HL-60 (cell line): ENCODE data around the gene ABCG4.

Experiments
- DNase-seq, 2 experiments: peaks; one replicate each; pipeline ENCODE4 v3.0.0-alpha.2; 2010 to 2020; ENCODE audit warnings: low read depth in 1 of 2, low spot score in 1 of 2
- H3K27ac ChIP-seq: fragments of 250-450 bp; sonication (Bioruptor Pico); replicated peaks from 2 replicates; pipeline ENCODE4 v1.5.1; 2020; ENCODE audit warnings: mild to moderate bottlenecking, moderate library complexity
- H3K27me3 ChIP-seq: fragments of 250-450 bp; sonication (Bioruptor Pico); 2 replicates; pipeline ENCODE4 v1.5.1; 2021; ENCODE audit warnings: mild to moderate bottlenecking, moderate library complexity; ENCODE audit not compliant: insufficient read depth, poor library complexity, severe bottlenecking
- H3K4me3 ChIP-seq: replicated peaks from 2 replicates; pipeline ENCODE4 v1.5.1; 2011; ENCODE audit warnings: mild to moderate bottlenecking, control low read depth, low read length; ENCODE audit not compliant: insufficient read depth
- GABPA ChIP-seq: IDR thresholded peaks from 2 replicates; pipeline ENCODE4 v1.6.1; 2012; ENCODE audit warnings: low read depth
- POLR2AphosphoS5 ChIP-seq: IDR thresholded peaks from 2 replicates; pipeline ENCODE4 v1.6.1; 2012; ENCODE audit warnings: low read depth
- SPI1 ChIP-seq: IDR thresholded peaks from 2 replicates; pipeline ENCODE4 v1.6.1; 2012; ENCODE audit warnings: low read depth, mild to moderate bottlenecking, borderline replicate concordance
- TF ChIP-seq, protein P1 (sequence below): IDR thresholded peaks from 2 replicates; pipeline ENCODE4 v1.6.1; 2012; ENCODE audit warnings: low read depth; ENCODE audit not compliant: insufficient replicate concordance
- TF ChIP-seq, protein P2 (sequence below): IDR thresholded peaks from one replicate; pipeline ENCODE4 v1.5.1; 2011; ENCODE audit warnings: low read length, control low read depth, inconsistent platforms; ENCODE audit not compliant: insufficient read depth

The ABCG4 gene

DNA sequence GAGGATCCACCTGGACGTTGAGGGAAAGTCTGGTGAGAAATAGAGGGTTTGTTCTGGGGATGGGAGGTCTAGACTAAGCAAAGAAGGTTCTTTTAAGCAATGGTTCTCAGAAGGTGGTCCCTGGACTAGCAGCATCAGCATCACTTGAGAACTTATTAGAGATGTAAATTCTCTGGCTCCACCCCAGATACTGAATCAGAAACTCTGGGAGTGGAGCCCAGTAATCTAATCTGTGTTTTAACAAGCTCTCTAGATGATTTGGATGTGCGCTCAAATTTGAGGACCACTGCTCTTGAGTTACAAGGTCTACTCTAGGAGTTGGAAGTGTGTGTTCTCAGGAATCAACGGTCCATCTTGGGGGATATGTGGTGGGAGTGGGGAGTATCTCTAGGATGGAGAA is 3.3 kb upstream of the ABCG4 start:
- no peak overlapping the region for H3K27ac ChIP-seq
- TF ChIP-seq, protein P1, sequence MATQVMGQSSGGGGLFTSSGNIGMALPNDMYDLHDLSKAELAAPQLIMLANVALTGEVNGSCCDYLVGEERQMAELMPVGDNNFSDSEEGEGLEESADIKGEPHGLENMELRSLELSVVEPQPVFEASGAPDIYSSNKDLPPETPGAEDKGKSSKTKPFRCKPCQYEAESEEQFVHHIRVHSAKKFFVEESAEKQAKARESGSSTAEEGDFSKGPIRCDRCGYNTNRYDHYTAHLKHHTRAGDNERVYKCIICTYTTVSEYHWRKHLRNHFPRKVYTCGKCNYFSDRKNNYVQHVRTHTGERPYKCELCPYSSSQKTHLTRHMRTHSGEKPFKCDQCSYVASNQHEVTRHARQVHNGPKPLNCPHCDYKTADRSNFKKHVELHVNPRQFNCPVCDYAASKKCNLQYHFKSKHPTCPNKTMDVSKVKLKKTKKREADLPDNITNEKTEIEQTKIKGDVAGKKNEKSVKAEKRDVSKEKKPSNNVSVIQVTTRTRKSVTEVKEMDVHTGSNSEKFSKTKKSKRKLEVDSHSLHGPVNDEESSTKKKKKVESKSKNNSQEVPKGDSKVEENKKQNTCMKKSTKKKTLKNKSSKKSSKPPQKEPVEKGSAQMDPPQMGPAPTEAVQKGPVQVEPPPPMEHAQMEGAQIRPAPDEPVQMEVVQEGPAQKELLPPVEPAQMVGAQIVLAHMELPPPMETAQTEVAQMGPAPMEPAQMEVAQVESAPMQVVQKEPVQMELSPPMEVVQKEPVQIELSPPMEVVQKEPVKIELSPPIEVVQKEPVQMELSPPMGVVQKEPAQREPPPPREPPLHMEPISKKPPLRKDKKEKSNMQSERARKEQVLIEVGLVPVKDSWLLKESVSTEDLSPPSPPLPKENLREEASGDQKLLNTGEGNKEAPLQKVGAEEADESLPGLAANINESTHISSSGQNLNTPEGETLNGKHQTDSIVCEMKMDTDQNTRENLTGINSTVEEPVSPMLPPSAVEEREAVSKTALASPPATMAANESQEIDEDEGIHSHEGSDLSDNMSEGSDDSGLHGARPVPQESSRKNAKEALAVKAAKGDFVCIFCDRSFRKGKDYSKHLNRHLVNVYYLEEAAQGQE: no peak
- TF ChIP-seq GABPA: no peak
- TF ChIP-seq SPI1: no peak
- no peak for TF ChIP-seq POLR2AphosphoS5
- TF ChIP-seq, protein P2, sequence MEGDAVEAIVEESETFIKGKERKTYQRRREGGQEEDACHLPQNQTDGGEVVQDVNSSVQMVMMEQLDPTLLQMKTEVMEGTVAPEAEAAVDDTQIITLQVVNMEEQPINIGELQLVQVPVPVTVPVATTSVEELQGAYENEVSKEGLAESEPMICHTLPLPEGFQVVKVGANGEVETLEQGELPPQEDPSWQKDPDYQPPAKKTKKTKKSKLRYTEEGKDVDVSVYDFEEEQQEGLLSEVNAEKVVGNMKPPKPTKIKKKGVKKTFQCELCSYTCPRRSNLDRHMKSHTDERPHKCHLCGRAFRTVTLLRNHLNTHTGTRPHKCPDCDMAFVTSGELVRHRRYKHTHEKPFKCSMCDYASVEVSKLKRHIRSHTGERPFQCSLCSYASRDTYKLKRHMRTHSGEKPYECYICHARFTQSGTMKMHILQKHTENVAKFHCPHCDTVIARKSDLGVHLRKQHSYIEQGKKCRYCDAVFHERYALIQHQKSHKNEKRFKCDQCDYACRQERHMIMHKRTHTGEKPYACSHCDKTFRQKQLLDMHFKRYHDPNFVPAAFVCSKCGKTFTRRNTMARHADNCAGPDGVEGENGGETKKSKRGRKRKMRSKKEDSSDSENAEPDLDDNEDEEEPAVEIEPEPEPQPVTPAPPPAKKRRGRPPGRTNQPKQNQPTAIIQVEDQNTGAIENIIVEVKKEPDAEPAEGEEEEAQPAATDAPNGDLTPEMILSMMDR: no peak
- H3K27me3 ChIP-seq: peaks cover 29% of the 10 kb centered on the region
- DNase-seq: no peak
- no peak overlapping the region for H3K4me3 ChIP-seq

DNA sequence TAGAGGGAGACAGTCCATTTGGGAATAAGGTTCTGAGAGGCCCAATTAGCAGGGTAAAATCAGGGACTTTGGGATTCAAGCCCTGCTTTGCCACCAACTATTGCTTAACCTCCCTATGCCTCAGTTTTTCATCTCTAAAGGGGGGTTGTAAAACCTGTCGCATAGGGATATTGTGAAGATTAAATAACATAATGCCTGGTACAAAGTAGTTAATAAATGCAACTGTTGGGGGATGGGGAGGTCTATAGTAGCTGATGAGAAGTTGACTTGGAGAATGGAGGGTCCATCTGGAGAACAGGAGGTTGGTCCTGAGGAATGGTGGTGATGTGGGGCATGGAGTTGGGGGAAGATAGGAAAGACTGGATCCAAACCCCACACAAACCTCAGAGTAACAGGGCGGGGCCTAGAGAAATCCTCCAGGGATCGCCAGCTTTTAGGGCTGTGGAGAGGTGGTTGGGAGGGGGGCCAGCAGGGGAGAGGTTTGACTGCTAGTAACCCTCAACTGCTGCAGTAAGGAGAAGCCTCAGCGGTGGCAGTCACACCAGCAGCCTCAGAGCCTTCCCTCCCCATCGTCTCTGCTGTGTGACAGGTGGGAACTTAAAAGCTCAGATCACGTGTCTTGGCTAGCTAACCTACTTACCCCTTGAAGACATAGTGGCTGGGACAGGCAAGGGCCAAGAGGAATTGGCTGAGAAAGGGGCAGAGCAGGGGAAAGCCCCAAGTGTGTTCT is 1.1 kb upstream of the ABCG4 start:
- TF ChIP-seq POLR2AphosphoS5: no peak
- TF ChIP-seq, protein P2: no peak
- TF ChIP-seq, protein P1: no peak
- no peak for TF ChIP-seq SPI1
- TF ChIP-seq GABPA: no peak
- Histone ChIP-seq H3K4me3 (no peak overlapping the region), H3K27me3 (peaks cover 36% of the 10 kb centered on the region), H3K27ac (no peak overlapping the region)
- DNase-seq: no peak

DNA sequence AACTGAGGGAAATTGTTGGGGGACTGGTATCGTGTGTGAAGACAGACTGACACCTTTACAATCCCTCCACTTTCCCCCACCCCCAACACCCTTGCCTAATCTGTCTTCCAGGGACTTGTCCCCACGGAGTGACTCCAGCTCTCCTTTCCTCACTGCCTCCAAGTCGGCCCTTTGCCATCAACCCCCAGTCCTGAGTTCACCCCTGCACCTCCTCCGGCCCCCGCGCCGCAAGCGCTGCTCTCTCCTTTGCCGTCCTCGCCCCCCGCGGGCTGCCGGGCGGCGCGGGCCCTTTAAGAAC is 183 bp upstream of the ABCG4 start:
- no peak for TF ChIP-seq POLR2AphosphoS5
- TF ChIP-seq, protein P1: no peak
- no peak for TF ChIP-seq SPI1
- TF ChIP-seq GABPA: no peak
- TF ChIP-seq, protein P2: no peak
- H3K27ac ChIP-seq: no peak overlapping the region
- no peak for DNase-seq
- peaks cover 36% of the 10 kb centered on the region for H3K27me3 ChIP-seq
- H3K4me3 ChIP-seq: peak overlapping the region; percentile 52
